Right lobe of liver (tissue), 4 donors: Measurements from ENCODE around the gene PML.

Source experiments
- CTCF ChIP-seq, 4 donors: fragments of 200-600 bp in 3 of 4; fragments of 450-650 bp in 1 of 4; IDR thresholded peaks; one replicate each; pipeline versions ENCODE4 v1.5.1 to v1.8.0; 2016 to 2022; ENCODE audit warnings: antibody characterized with exemption in 4 of 4, mild to moderate bottlenecking in 2 of 4
- POLR2A ChIP-seq: fragments of 450-650 bp; IDR thresholded peaks from one replicate; pipeline ENCODE4 v1.6.1; 2017; ENCODE audit warnings: antibody characterized with exemption, mild to moderate bottlenecking
- donor health status: DM: no; HTN: no; CAD: no.
- donor health status: DM: no; HTN: no; CAD: no.
- donor health status: DM: no; HTN: yes; CAD: no.

GRCh38 chr15:73983773-73984172, 10.7 kb upstream of the PML start:
- TF ChIP-seq CTCF (IDR thresholded peaks at IDR 0.05) = no peak
- no peak for TF ChIP-seq POLR2A
